Cardiac septum (tissue), 1 donor: ENCODE data around the gene FUT4. TPM values are rescaled to one million over a fixed set of nuclear protein-coding genes. Genes with fewer than 3 reads are reported as not detected.
"Not testable (repeated sequence)": the region's sequence is repeated elsewhere in the genome, so short reads cannot be mapped to it uniquely, and the experiment has no call there.

Experiments used
- DNase-seq: peaks from one replicate; pipeline ENCODE4 v3.0.0-alpha.2; 2020; ENCODE audit warnings: low spot score
- intact Hi-C: fragments of 100-400 bp; cut with DNase I; formaldehyde crosslinking; loops from one replicate; pipeline ENCODE4 v1.14.0; 2022
- long read RNA-seq: library from polyadenylated mRNA; unstranded; transcript quantifications from one replicate; pipeline ENCODE4 v2.0.0, GENCODE V29; 2021
- total RNA-seq: library from RNA; stranded (reverse); fragmentation: NEBNext Ultra II Directional; extraction: Animal tissue kit (Norgen Biotek cat#: 25700); gene quantifications from one replicate; pipeline ENCODE4 v1.2.1, GENCODE V29; 2021
- donor health status: DM: no; HTN: no; CAD: no.

The FUT4 gene
- total RNA-seq, result 2.4 TPM
- long read RNA-seq, full-length matches to known transcripts, result 9 of 9 reads
- long read RNA-seq, partial matches to known transcripts, result 0 of 9 reads
- long read RNA-seq, other reads (novel, unspliced or antisense), result 0 of 9 reads

- intact Hi-C loops, result no loop called here
Observed at GRCh38 chr11:94543695-94544645, at the start of gene FUT4. TSS of gene FUT4 (plus strand) at chr11:94543921. CDS start at chr11:94544134, 213 bp downstream.

GRCh38 chr11:94494126-94494680 lies 49.5 kb upstream of the FUT4 start:
- intact Hi-C loops, result no loop called here
- DNase-seq, result no peak

More at GRCh38 chr11:94543695-94544645, at the start of gene FUT4:
- DNase-seq, result peak; percentile 96

- intact Hi-C loops, result no loop called here
- no peak for DNase-seq
Observed at GRCh38 chr11:94500181-94500580, 43.5 kb upstream of the FUT4 start.

GRCh38 chr11:94501522-94501921 lies 42.2 kb upstream of the FUT4 start:
- intact Hi-C loops, result no loop called here
- no peak for DNase-seq

GRCh38 chr11:94504689-94505293 lies 38.9 kb upstream of the FUT4 start:
- no peak for DNase-seq
- intact Hi-C loops, result loop anchor here (5.0 kb wide), 1 partner anchor 612 kb away; no protein-coding TSS in a partner anchor

- intact Hi-C loops, result loop anchor here (5.0 kb wide), 1 partner anchor 614 kb away; no protein-coding TSS in a partner anchor
- not testable (repeated sequence) for DNase-seq
Observed at GRCh38 chr11:94506513-94506912, 37.2 kb upstream of the FUT4 start.

- no peak for DNase-seq
- intact Hi-C loops, result loop anchor here (5.0 kb wide), 1 partner anchor 615 kb away; no protein-coding TSS in a partner anchor
Observed at GRCh38 chr11:94507485-94507884, 36.2 kb upstream of the FUT4 start.

GRCh38 chr11:94511932-94512781 lies 31.6 kb upstream of the FUT4 start, which contains the start of gene C11orf97:
TSS of gene C11orf97 (plus strand) at chr11:94512461. CDS start at chr11:94512529, 68 bp downstream.
- peak; percentile 85 for DNase-seq
- intact Hi-C loops, result no loop called here

GRCh38 chr11:94513091-94513490 lies 30.6 kb upstream of the FUT4 start:
- no peak for DNase-seq
- intact Hi-C loops, result no loop called here

- no peak for DNase-seq
- intact Hi-C loops, result no loop called here
Observed at GRCh38 chr11:94515398-94515797, 28.3 kb upstream of the FUT4 start.

- no peak for DNase-seq
- intact Hi-C loops, result no loop called here
Observed at GRCh38 chr11:94516725-94517124, 27.0 kb upstream of the FUT4 start.

- intact Hi-C loops, result no loop called here
- DNase-seq, result no peak
Observed at GRCh38 chr11:94518300-94518699, 25.4 kb upstream of the FUT4 start.

- no peak for DNase-seq
- intact Hi-C loops, result loop anchor here (2.0 to 5.0 kb wide), 2 partner anchors 43 to 78 kb away; no protein-coding TSS in a partner anchor
Observed at GRCh38 chr11:94519478-94520084, 24.1 kb upstream of the FUT4 start.

GRCh38 chr11:94521684-94522083 lies 22.0 kb upstream of the FUT4 start:
- no peak for DNase-seq
- intact Hi-C loops, result loop anchor here (2.0 to 5.0 kb wide), 2 partner anchors 41 to 76 kb away; no protein-coding TSS in a partner anchor

GRCh38 chr11:94524341-94524740 lies 19.4 kb upstream of the FUT4 start:
- DNase-seq, result no peak
- intact Hi-C loops, result loop anchor here (5.0 kb wide), 1 partner anchor 73 kb away; no protein-coding TSS in a partner anchor

- DNase-seq, result no peak
- intact Hi-C loops, result no loop called here
Observed at GRCh38 chr11:94525546-94526324, 18.0 kb upstream of the FUT4 start.

GRCh38 chr11:94526645-94527438 lies 16.9 kb upstream of the FUT4 start:
- intact Hi-C loops, result no loop called here
- no peak for DNase-seq
